ENCODE measurements around the gene SCP2.

Gene SCP2

GRCh38 chr1:53075761-53076163 is 148.7 kb downstream of the SCP2 start:
- H3K9ac ChIP-seq (ENCODE audit: low read depth, low read length), result no peak overlapping the region
- no peak overlapping the region for H3K4me3 ChIP-seq (ENCODE audit: low read depth, low read length)
- no peaks in the 10 kb centered on the region for H3K27me3 ChIP-seq (ENCODE audit: control insufficient read depth, insufficient read depth, low read length)
- H3K36me3 ChIP-seq (ENCODE audit: control insufficient read depth, insufficient read depth, low read length), result no peaks in the 10 kb centered on the region
- no peak overlapping the region for H3K27ac ChIP-seq (ENCODE audit: low read depth, low read length)
- no peaks in the 10 kb centered on the region for H3K4me1 ChIP-seq (ENCODE audit: control insufficient read depth, insufficient read depth, low read length)
- no peaks in the 10 kb centered on the region for H3K9me3 ChIP-seq (ENCODE audit: control insufficient read depth, insufficient read depth, low read length)

- Histone ChIP-seq H3K4me1 (ENCODE audit: control insufficient read depth, insufficient read depth, low read length) (no peaks in the 10 kb centered on the region), H3K9ac (ENCODE audit: low read depth, low read length) (no peak overlapping the region), H3K9me3 (ENCODE audit: control insufficient read depth, insufficient read depth, low read length) (no peaks in the 10 kb centered on the region)
Measured at GRCh38 chr1:53076165-53076564, 149.1 kb downstream of the SCP2 start.

GRCh38 chr1:53076721-53077598 is 149.9 kb downstream of the SCP2 start:
- Histone ChIP-seq H3K9ac (ENCODE audit: low read depth, low read length) (no peak overlapping the region), H3K9me3 (ENCODE audit: control insufficient read depth, insufficient read depth, low read length) (no peaks in the 10 kb centered on the region), H3K4me3 (ENCODE audit: low read depth, low read length) (no peak overlapping the region), H3K27me3 (ENCODE audit: control insufficient read depth, insufficient read depth, low read length) (no peaks in the 10 kb centered on the region), H3K4me1 (ENCODE audit: control insufficient read depth, insufficient read depth, low read length) (peaks cover 3% of the 10 kb centered on the region), H3K27ac (ENCODE audit: low read depth, low read length) (no peak overlapping the region), H3K36me3 (ENCODE audit: control insufficient read depth, insufficient read depth, low read length) (no peaks in the 10 kb centered on the region)

More at GRCh38 chr1:53076165-53076564, 149.1 kb downstream of the SCP2 start:
- Histone ChIP-seq H3K27me3 (ENCODE audit: control insufficient read depth, insufficient read depth, low read length) (no peaks in the 10 kb centered on the region), H3K36me3 (ENCODE audit: control insufficient read depth, insufficient read depth, low read length) (no peaks in the 10 kb centered on the region), H3K27ac (ENCODE audit: low read depth, low read length) (no peak overlapping the region), H3K4me3 (ENCODE audit: low read depth, low read length) (no peak overlapping the region)

- H3K27me3 ChIP-seq (ENCODE audit: control insufficient read depth, insufficient read depth, low read length), result no peaks in the 10 kb centered on the region
- H3K9me3 ChIP-seq (ENCODE audit: control insufficient read depth, insufficient read depth, low read length), result no peaks in the 10 kb centered on the region
- H3K36me3 ChIP-seq (ENCODE audit: control insufficient read depth, insufficient read depth, low read length), result no peaks in the 10 kb centered on the region
- peaks cover 7% of the 10 kb centered on the region for H3K4me1 ChIP-seq (ENCODE audit: control insufficient read depth, insufficient read depth, low read length)
- no peak overlapping the region for H3K4me3 ChIP-seq (ENCODE audit: low read depth, low read length)
- no peak overlapping the region for H3K9ac ChIP-seq (ENCODE audit: low read depth, low read length)
- H3K27ac ChIP-seq (ENCODE audit: low read depth, low read length), result no peak overlapping the region
Measured at GRCh38 chr1:53077599-53077965, 150.5 kb downstream of the SCP2 start.

GRCh38 chr1:53078333-53079101 is 151.4 kb downstream of the SCP2 start:
- Histone ChIP-seq H3K9me3 (ENCODE audit: control insufficient read depth, insufficient read depth, low read length) (no peaks in the 10 kb centered on the region), H3K27ac (ENCODE audit: low read depth, low read length) (no peak overlapping the region), H3K27me3 (ENCODE audit: control insufficient read depth, insufficient read depth, low read length) (no peaks in the 10 kb centered on the region), H3K9ac (ENCODE audit: low read depth, low read length) (no peak overlapping the region), H3K4me3 (ENCODE audit: low read depth, low read length) (no peak overlapping the region), H3K36me3 (ENCODE audit: control insufficient read depth, insufficient read depth, low read length) (no peaks in the 10 kb centered on the region), H3K4me1 (ENCODE audit: control insufficient read depth, insufficient read depth, low read length) (peaks cover 7% of the 10 kb centered on the region)

GRCh38 chr1:53079251-53079650 is 152.2 kb downstream of the SCP2 start:
- H3K9ac ChIP-seq (ENCODE audit: low read depth, low read length), result no peak overlapping the region
- peaks cover 7% of the 10 kb centered on the region for H3K4me1 ChIP-seq (ENCODE audit: control insufficient read depth, insufficient read depth, low read length)
- no peaks in the 10 kb centered on the region for H3K9me3 ChIP-seq (ENCODE audit: control insufficient read depth, insufficient read depth, low read length)
- no peak overlapping the region for H3K27ac ChIP-seq (ENCODE audit: low read depth, low read length)
- H3K36me3 ChIP-seq (ENCODE audit: control insufficient read depth, insufficient read depth, low read length), result no peaks in the 10 kb centered on the region
- H3K27me3 ChIP-seq (ENCODE audit: control insufficient read depth, insufficient read depth, low read length), result no peaks in the 10 kb centered on the region
- no peak overlapping the region for H3K4me3 ChIP-seq (ENCODE audit: low read depth, low read length)

- Histone ChIP-seq H3K27ac (ENCODE audit: low read depth, low read length) (no peak overlapping the region), H3K9me3 (ENCODE audit: control insufficient read depth, insufficient read depth, low read length) (no peaks in the 10 kb centered on the region), H3K36me3 (ENCODE audit: control insufficient read depth, insufficient read depth, low read length) (no peaks in the 10 kb centered on the region), H3K9ac (ENCODE audit: low read depth, low read length) (no peak overlapping the region), H3K27me3 (ENCODE audit: control insufficient read depth, insufficient read depth, low read length) (no peaks in the 10 kb centered on the region), H3K4me1 (ENCODE audit: control insufficient read depth, insufficient read depth, low read length) (peaks cover 7% of the 10 kb centered on the region), H3K4me3 (ENCODE audit: low read depth, low read length) (no peak overlapping the region)
Measured at GRCh38 chr1:53080041-53080440, 153.0 kb downstream of the SCP2 start.

GRCh38 chr1:53080769-53081168 is 153.7 kb downstream of the SCP2 start:
- no peak overlapping the region for H3K27ac ChIP-seq (ENCODE audit: low read depth, low read length)
- no peaks in the 10 kb centered on the region for H3K27me3 ChIP-seq (ENCODE audit: control insufficient read depth, insufficient read depth, low read length)
- no peaks in the 10 kb centered on the region for H3K9me3 ChIP-seq (ENCODE audit: control insufficient read depth, insufficient read depth, low read length)
- H3K36me3 ChIP-seq (ENCODE audit: control insufficient read depth, insufficient read depth, low read length), result no peaks in the 10 kb centered on the region
- peaks cover 7% of the 10 kb centered on the region for H3K4me1 ChIP-seq (ENCODE audit: control insufficient read depth, insufficient read depth, low read length)
- no peak overlapping the region for H3K9ac ChIP-seq (ENCODE audit: low read depth, low read length)
- no peak overlapping the region for H3K4me3 ChIP-seq (ENCODE audit: low read depth, low read length)

- Histone ChIP-seq H3K36me3 (ENCODE audit: control insufficient read depth, insufficient read depth, low read length) (no peaks in the 10 kb centered on the region), H3K27me3 (ENCODE audit: control insufficient read depth, insufficient read depth, low read length) (no peaks in the 10 kb centered on the region), H3K4me3 (ENCODE audit: low read depth, low read length) (no peak overlapping the region)
Measured at GRCh38 chr1:53081384-53082066, 154.4 kb downstream of the SCP2 start.

GRCh38 chr1:53082826-53083455 is 155.9 kb downstream of the SCP2 start:
- no peaks in the 10 kb centered on the region for H3K36me3 ChIP-seq (ENCODE audit: control insufficient read depth, insufficient read depth, low read length)
- peaks cover 7% of the 10 kb centered on the region for H3K4me1 ChIP-seq (ENCODE audit: control insufficient read depth, insufficient read depth, low read length)
- H3K4me3 ChIP-seq (ENCODE audit: low read depth, low read length), result no peak overlapping the region
- no peaks in the 10 kb centered on the region for H3K27me3 ChIP-seq (ENCODE audit: control insufficient read depth, insufficient read depth, low read length)
- H3K27ac ChIP-seq (ENCODE audit: low read depth, low read length), result no peak overlapping the region
- H3K9ac ChIP-seq (ENCODE audit: low read depth, low read length), result no peak overlapping the region
- no peaks in the 10 kb centered on the region for H3K9me3 ChIP-seq (ENCODE audit: control insufficient read depth, insufficient read depth, low read length)

More at GRCh38 chr1:53081384-53082066, 154.4 kb downstream of the SCP2 start:
- Histone ChIP-seq H3K4me1 (ENCODE audit: control insufficient read depth, insufficient read depth, low read length) (peaks cover 7% of the 10 kb centered on the region), H3K9ac (ENCODE audit: low read depth, low read length) (no peak overlapping the region), H3K27ac (ENCODE audit: low read depth, low read length) (no peak overlapping the region), H3K9me3 (ENCODE audit: control insufficient read depth, insufficient read depth, low read length) (no peaks in the 10 kb centered on the region)

Data from HUES48 (cell line).